Uterus (tissue), 2 donors: Measurements from ENCODE around the gene LRFN3.

Source experiments
- POLR2A ChIP-seq, 2 donors: fragments of 450-650 bp; IDR thresholded peaks; one replicate each; pipeline ENCODE4 v1.6.1; 2016; ENCODE audit warnings: antibody characterized with exemption in 2 of 2, mild to moderate bottlenecking in 1 of 2, moderate library complexity in 1 of 2
- TF ChIP-seq, protein P1 (sequence below), 4 experiments: fragments of 200-600 bp in 2 of 4; fragments of 450-650 bp in 2 of 4; sonication (generic) in 2 of 4; IDR thresholded peaks; one replicate each; pipeline ENCODE4 v1.5.1; 2016 to 2019; ENCODE audit warnings: antibody characterized with exemption in 4 of 4, mild to moderate bottlenecking in 2 of 4, moderate library complexity in 1 of 4

DNA sequence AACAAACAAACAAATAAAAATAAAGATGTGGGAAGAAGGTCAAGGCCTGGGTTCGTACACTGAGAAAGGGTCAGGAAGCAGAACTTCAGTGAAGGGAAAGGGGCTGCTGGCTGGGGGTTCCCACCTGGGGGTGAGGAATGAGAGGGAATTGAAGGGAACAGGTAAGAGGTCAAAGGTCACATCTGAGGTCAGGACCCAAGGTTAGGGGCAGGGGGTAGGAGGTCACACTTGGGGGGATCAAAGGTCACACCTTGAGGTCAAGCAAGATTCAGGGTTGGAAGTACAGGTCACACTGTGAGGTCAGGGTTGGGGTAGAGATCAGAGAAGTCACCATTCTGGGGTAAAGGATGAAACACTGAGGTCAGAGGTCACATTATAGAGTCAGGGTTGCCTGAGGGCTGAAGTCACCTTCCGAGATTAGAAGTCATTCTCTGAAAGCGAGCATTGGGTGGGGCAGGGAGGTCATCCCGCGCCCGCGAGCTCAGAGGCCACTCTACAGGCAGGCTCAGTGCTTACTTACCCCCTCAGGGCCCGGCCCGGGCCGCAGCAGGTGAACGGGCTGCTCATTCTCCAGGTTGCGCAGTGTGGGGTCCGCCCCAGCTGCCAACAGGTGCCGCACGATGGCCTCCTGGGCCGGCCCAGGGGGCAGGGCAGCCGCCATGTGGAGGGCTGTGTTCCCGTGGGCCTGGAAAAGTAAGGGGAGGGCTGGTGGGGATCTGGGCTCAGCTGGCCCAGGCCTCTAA is 46.6 kb upstream of the LRFN3 start:
- TF ChIP-seq, protein P1, sequence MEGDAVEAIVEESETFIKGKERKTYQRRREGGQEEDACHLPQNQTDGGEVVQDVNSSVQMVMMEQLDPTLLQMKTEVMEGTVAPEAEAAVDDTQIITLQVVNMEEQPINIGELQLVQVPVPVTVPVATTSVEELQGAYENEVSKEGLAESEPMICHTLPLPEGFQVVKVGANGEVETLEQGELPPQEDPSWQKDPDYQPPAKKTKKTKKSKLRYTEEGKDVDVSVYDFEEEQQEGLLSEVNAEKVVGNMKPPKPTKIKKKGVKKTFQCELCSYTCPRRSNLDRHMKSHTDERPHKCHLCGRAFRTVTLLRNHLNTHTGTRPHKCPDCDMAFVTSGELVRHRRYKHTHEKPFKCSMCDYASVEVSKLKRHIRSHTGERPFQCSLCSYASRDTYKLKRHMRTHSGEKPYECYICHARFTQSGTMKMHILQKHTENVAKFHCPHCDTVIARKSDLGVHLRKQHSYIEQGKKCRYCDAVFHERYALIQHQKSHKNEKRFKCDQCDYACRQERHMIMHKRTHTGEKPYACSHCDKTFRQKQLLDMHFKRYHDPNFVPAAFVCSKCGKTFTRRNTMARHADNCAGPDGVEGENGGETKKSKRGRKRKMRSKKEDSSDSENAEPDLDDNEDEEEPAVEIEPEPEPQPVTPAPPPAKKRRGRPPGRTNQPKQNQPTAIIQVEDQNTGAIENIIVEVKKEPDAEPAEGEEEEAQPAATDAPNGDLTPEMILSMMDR (IDR thresholded peaks at IDR 0.05) = no peak
- no peak for TF ChIP-seq POLR2A (IDR thresholded peaks at IDR 0.05)
